EH (cell line): Measurements from ENCODE around the gene GABBR2.

Experiments
- DNase-seq: peaks from one replicate; pipeline ENCODE4 v3.0.0-alpha.2; 2015; ENCODE audit warnings: low read depth

The GABBR2 gene

GRCh38 chr9:98720402-98720801, 11.7 kb upstream of the GABBR2 start:
- no peak for DNase-seq

GRCh38 chr9:98719055-98719454, 10.3 kb upstream of the GABBR2 start:
- no peak for DNase-seq

- DNase-seq: no peak
These were observed 6.1 kb upstream of the GABBR2 start for GRCh38 chr9:98714833-98715232.

GRCh38 chr9:98712987-98713386, 4.3 kb upstream of the GABBR2 start:
- DNase-seq: no peak

- peak; percentile 70 for DNase-seq
These were observed 1.5 kb upstream of the GABBR2 start for GRCh38 chr9:98709968-98710965.

- DNase-seq: no peak
These were observed 417 bp downstream of the GABBR2 start for GRCh38 chr9:98708103-98708932.

- peak; percentile 72 for DNase-seq
These were observed 1.3 kb downstream of the GABBR2 start for GRCh38 chr9:98707166-98708102.

- DNase-seq: peak; percentile 21
These were observed 2.0 kb downstream of the GABBR2 start for GRCh38 chr9:98706651-98707165.

- DNase-seq: no peak
These were observed 5.8 kb downstream of the GABBR2 start for GRCh38 chr9:98702835-98703380.

GRCh38 chr9:98702340-98702739, 6.4 kb downstream of the GABBR2 start:
- DNase-seq: no peak

- DNase-seq: no peak
These were observed 7.2 kb downstream of the GABBR2 start for GRCh38 chr9:98701576-98701975.

GRCh38 chr9:98700801-98701200, 7.9 kb downstream of the GABBR2 start:
- DNase-seq: no peak

- DNase-seq: no peak
These were observed 9.9 kb downstream of the GABBR2 start for GRCh38 chr9:98698856-98699255.

- no peak for DNase-seq
These were observed 13.8 kb downstream of the GABBR2 start for GRCh38 chr9:98694943-98695342.

- DNase-seq: no peak
These were observed 16.3 kb downstream of the GABBR2 start for GRCh38 chr9:98692392-98692791.

- no peak for DNase-seq
These were observed 16.8 kb downstream of the GABBR2 start for GRCh38 chr9:98691890-98692289.

- DNase-seq: no peak
These were observed 18.0 kb downstream of the GABBR2 start for GRCh38 chr9:98690686-98691085.

- DNase-seq: no peak
These were observed 19.8 kb downstream of the GABBR2 start for GRCh38 chr9:98688710-98689495.

- DNase-seq: no peak
These were observed 20.8 kb downstream of the GABBR2 start for GRCh38 chr9:98687911-98688310.
